Liver (tissue), 3 donors: Measurements from ENCODE around the gene CHAC2.

Experiments
- ATF3 ChIP-seq: IDR thresholded peaks from 2 replicates; pipeline ENCODE4 v1.6.1; 2016; ENCODE audit warnings: antibody characterized with exemption
- CTCF ChIP-seq: fragments of 150-350 bp; IDR thresholded peaks from 2 replicates; pipeline ENCODE4 v1.5.1; 2017; ENCODE audit warnings: improper control_type of control experiment, low read depth, low read length; ENCODE audit not compliant: missing input control
- EGR1 ChIP-seq, 2 donors: IDR thresholded peaks; 2 replicates each; pipeline ENCODE4 v1.6.1; 2016 to 2018; ENCODE audit warnings: antibody characterized with exemption in 2 of 2, low read depth in 2 of 2
- FOXA1 ChIP-seq: IDR thresholded peaks from 2 replicates; pipeline ENCODE4 v1.6.1; 2016; ENCODE audit warnings: antibody characterized with exemption
- GABPA ChIP-seq, 2 donors: IDR thresholded peaks in 1 of 2; conservative IDR thresholded peaks in 1 of 2; 2 replicates each; pipeline ENCODE4 v1.6.1; 2016; ENCODE audit warnings: antibody characterized with exemption in 2 of 2, mild to moderate bottlenecking in 1 of 2, moderate library complexity in 1 of 2
- JUND ChIP-seq, 2 donors: IDR thresholded peaks; 2 replicates each; pipeline ENCODE4 v1.6.1; 2016; ENCODE audit warnings: antibody characterized with exemption in 2 of 2
- MAX ChIP-seq: IDR thresholded peaks from 2 replicates; pipeline ENCODE4 v1.6.1; 2016; ENCODE audit warnings: antibody characterized with exemption
- RAD21 ChIP-seq, 2 donors: IDR thresholded peaks; 2 replicates each; pipeline ENCODE4 v1.6.1; 2016; ENCODE audit warnings: antibody characterized with exemption in 2 of 2, mild to moderate bottlenecking in 2 of 2
- REST ChIP-seq: IDR thresholded peaks from 2 replicates; pipeline ENCODE4 v1.6.1; 2016; ENCODE audit warnings: antibody characterized with exemption, mild to moderate bottlenecking
- RXRA ChIP-seq, 2 donors: IDR thresholded peaks; 2 replicates each; pipeline ENCODE4 v1.6.1; 2017 to 2018; ENCODE audit warnings: antibody characterized with exemption in 2 of 2, mild to moderate bottlenecking in 1 of 2
- SP1 ChIP-seq: IDR thresholded peaks from 2 replicates; pipeline ENCODE4 v1.6.1; 2018; ENCODE audit warnings: antibody characterized with exemption, mild to moderate bottlenecking
- TAF1 ChIP-seq: conservative IDR thresholded peaks from 2 replicates; pipeline ENCODE4 v1.6.1; 2016; ENCODE audit warnings: antibody characterized with exemption, mild to moderate bottlenecking
- YY1 ChIP-seq: IDR thresholded peaks from 2 replicates; pipeline ENCODE4 v1.6.1; 2016; ENCODE audit warnings: antibody characterized with exemption, mild to moderate bottlenecking
- ZBTB33 ChIP-seq: IDR thresholded peaks from 2 replicates; pipeline ENCODE4 v1.6.1; 2016; ENCODE audit warnings: antibody characterized with exemption
- donor health status: healthy.
- donor health status: healthy.

- TF ChIP-seq CTCF (no peak), FOXA1 (no peak), YY1 (no peak), RXRA (IDR thresholded peaks at IDR 0.05) (no peak), REST (no peak), SP1 (no peak), ATF3 (no peak), EGR1 (IDR thresholded peaks at IDR 0.05; ENCODE audit: low read depth in 2 of 2) (no peak), MAX (no peak), JUND (IDR thresholded peaks at IDR 0.05) (no peak), TAF1 (no peak), GABPA (IDR thresholded peaks at IDR 0.05 in 1 of 2, conservative IDR thresholded peaks at IDR 0.05 in 1 of 2) (no peak), ZBTB33 (no peak), RAD21 (IDR thresholded peaks at IDR 0.05) (no peak)
Measured at GRCh38 chr2:53752385-53752784, 15.2 kb upstream of the CHAC2 start.
